T-helper 2 cell treated with Interferon-gamma antibody and Interleukin-4, amounts not matched to agents 5 μg/mL and 100 μg/mL, for 36 hours (primary cell): ENCODE measurements around the gene ARL8B.
"Not testable (repeated sequence)": the region's sequence is repeated elsewhere in the genome, so short reads cannot be mapped to it uniquely, and the experiment has no call there.

Experiments used
- DNase-seq: peaks from one replicate; pipeline ENCODE4 v3.0.0; 2021; ENCODE audit warnings: low spot score
- H3K27ac Mint-ChIP-seq: one replicate; pipeline ENCODE4 v1.8.0; 2021; ENCODE audit warnings: mild to moderate bottlenecking, mixed read lengths
- H3K27me3 Mint-ChIP-seq: one replicate; pipeline ENCODE4 v1.8.0; 2021; ENCODE audit warnings: low read depth, mixed read lengths
- H3K36me3 Mint-ChIP-seq: one replicate; pipeline ENCODE4 v1.8.0; 2021; ENCODE audit warnings: low read depth, mixed read lengths
- H3K4me1 Mint-ChIP-seq: one replicate; pipeline ENCODE4 v1.8.0; 2021; ENCODE audit warnings: low read depth, mixed read lengths
- H3K4me3 Mint-ChIP-seq: one replicate; pipeline ENCODE4 v1.8.0; 2022; ENCODE audit warnings: mild to moderate bottlenecking, moderate library complexity, mixed read lengths
- H3K9me3 Mint-ChIP-seq: one replicate; pipeline ENCODE4 v1.8.0; 2021; ENCODE audit warnings: mixed read lengths

ARL8B gene

DNA sequence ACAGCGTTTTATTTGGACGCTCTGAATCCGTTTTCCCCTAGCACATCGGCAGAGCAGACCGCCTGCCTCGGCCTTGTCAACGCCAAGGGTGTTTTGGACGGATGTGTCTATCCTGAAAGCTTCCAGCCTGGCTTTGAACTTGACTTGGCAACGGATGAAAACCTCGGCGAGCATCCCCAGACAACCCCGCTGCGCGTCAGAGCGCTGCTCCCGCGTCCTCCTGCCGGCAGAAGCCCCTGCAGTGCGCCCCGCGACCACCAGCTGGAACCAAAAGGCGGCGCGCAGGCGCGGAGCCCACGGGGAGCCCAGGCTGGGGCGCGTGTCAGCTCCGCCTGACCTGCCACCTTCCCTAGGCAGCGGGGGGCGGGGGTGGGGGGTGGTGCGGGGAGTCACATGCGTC is 26.2 kb upstream of the ARL8B start:
- no peaks in the 10 kb centered on the region for H3K4me1 Mint-ChIP-seq
- H3K4me3 Mint-ChIP-seq: no peak overlapping the region
- H3K27me3 Mint-ChIP-seq: peaks cover 34% of the 10 kb centered on the region
- H3K27ac Mint-ChIP-seq: no peak overlapping the region
- DNase-seq: no peak
- H3K9me3 Mint-ChIP-seq: no peaks in the 10 kb centered on the region
- no peaks in the 10 kb centered on the region for H3K36me3 Mint-ChIP-seq

DNA sequence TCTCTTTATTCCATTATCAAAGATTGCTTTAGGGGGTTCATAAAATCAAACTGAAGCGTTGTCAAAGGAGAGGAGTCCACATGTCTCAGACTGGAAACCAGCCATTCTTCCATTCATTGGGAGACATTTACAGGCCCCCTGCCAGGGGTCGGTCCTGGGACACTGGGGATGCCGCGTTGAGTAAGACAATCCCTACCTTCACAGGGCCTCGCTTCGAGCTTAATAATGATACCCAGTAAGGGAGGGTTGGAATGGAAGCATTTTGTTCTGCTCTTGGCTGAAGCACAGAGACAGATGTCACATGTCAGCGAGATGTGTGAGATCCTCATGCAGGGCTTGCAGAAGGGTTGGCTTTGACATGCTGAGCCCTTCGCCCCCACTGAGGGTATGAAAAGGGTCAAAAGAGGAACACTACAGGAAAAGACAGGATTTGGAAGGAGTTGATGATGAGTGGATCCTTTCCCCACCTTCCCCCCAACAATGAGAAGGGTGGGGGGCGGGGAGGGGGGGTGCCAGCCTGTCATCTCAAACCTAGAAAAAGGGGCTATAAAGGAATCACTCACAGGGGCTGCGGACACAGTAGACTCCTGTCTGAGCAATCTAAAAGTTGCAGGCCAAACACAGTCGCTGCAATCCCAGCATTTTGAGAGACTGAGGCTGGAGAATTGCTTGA is 25.6 kb upstream of the ARL8B start:
- no peak overlapping the region for H3K27ac Mint-ChIP-seq
- H3K4me3 Mint-ChIP-seq: no peak overlapping the region
- no peaks in the 10 kb centered on the region for H3K36me3 Mint-ChIP-seq
- H3K4me1 Mint-ChIP-seq: no peaks in the 10 kb centered on the region
- no peak for DNase-seq
- no peaks in the 10 kb centered on the region for H3K9me3 Mint-ChIP-seq
- peaks cover 34% of the 10 kb centered on the region for H3K27me3 Mint-ChIP-seq

DNA sequence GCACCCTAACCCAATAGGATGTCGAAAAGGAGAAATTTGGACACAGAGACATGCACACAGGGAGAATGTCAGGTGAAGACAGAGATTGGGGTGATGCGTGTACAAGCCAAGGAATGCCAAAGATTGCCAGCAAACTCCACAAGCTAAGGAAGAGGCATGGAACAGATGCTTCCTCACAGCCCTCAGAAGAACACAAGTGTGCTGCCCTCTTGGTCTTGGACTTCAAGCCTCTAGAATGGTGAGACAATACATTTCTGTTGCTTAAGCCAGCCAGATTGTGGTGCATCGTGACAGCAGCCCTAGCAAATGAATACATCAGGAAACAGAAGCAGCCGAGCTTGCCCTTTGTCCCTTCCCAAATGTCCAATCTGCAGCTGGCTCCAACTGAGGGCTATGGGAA is 23.7 kb upstream of the ARL8B start:
- Mint-ChIP-seq H3K27ac (no peak overlapping the region), H3K4me1 (no peaks in the 10 kb centered on the region), H3K4me3 (no peak overlapping the region), H3K27me3 (peaks cover 41% of the 10 kb centered on the region), H3K36me3 (no peaks in the 10 kb centered on the region), H3K9me3 (no peaks in the 10 kb centered on the region)
- no peak for DNase-seq

DNA sequence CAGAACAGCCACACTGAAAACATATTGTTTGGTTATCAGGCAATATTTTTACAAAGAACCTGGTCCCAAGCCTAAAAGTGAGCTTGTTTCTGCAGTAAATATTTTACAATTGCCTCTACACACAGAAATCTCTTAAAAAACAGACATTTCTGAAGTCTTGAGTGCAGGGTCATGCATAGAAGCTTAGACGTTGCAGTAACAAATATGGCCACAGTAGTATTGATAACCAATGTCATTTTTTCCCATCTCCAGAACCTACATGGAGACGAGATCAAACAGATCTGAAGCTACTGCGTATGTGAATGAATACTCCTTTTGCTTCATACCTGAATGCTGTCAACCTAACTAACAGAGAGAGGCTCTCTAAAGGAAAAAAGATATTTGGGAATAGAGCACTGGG is 19.6 kb upstream of the ARL8B start:
- Mint-ChIP-seq H3K4me1 (peaks cover 4% of the 10 kb centered on the region), H3K27ac (no peak overlapping the region), H3K4me3 (no peak overlapping the region), H3K9me3 (no peaks in the 10 kb centered on the region), H3K36me3 (no peaks in the 10 kb centered on the region), H3K27me3 (peaks cover 13% of the 10 kb centered on the region)
- no peak for DNase-seq

DNA sequence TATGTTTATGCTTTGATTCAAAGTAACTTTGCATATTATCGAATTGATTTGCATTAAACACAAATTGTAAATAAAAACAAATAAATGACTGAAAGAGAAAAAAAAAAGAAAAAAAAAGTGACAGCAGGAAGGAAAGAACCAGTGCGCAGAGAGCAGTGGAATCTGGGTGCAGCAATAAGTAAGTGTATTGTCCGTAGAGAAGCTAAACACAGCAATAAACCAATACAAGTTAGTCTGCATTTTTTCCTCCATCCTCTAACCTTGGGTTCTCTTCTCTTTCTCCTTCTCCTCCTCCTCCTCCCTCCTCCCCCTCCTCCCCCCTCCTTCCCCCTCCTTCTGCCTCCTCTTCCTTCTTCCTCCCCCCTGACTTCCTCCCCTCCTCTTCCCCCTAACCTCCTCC is 18.3 kb upstream of the ARL8B start:
- Mint-ChIP-seq H3K27ac (no peak overlapping the region), H3K4me1 (peaks cover 4% of the 10 kb centered on the region), H3K36me3 (no peaks in the 10 kb centered on the region), H3K9me3 (no peaks in the 10 kb centered on the region), H3K4me3 (no peak overlapping the region), H3K27me3 (peaks cover 7% of the 10 kb centered on the region)
- DNase-seq: no peak

DNA sequence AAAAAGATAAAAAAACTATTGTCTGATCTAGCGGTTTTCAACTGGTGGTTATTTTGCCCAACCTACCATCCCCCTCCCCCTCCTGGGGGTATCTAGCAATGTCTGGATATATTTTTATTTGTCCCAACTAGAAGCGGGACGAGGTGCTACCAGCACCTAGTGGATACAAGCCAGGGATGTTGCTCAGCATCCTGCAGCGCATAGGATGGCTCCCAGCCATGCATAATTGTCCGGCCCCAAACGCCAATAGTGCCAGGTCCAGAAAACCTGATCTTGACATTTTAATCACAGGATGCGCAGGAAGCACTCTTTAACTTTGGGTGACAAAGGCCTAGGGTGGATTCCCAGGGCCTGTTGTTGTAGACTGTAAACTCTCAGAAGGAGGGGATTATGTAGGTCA is 17.0 kb upstream of the ARL8B start:
- no peak for DNase-seq
- Mint-ChIP-seq H3K27me3 (peaks cover 7% of the 10 kb centered on the region), H3K27ac (no peak overlapping the region), H3K9me3 (no peaks in the 10 kb centered on the region), H3K4me1 (peaks cover 4% of the 10 kb centered on the region), H3K36me3 (no peaks in the 10 kb centered on the region), H3K4me3 (no peak overlapping the region)

DNA sequence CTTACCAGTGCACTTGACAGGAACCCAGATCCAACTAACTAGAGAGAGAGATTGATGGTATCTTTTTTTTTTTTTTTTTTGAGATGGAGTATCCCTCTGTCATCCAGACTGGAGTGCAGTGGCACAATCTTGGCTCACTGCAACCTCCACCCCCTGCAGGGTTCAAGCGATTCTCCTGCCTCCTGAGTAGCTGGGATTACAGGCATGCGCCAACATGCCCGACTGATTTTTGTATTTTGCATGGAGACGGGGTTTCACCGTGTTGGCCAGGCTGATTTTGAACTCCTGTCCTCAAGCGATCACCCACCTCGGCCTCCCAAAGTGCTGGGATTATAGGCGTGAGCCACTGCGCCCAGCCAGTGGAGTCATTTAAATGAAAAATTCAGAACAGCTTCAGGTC is 15.7 kb upstream of the ARL8B start:
- DNase-seq, H3K9me3 Mint-ChIP-seq, H3K4me3 Mint-ChIP-seq, H3K36me3 Mint-ChIP-seq, H3K27ac Mint-ChIP-seq, H3K4me1 Mint-ChIP-seq, H3K27me3 Mint-ChIP-seq: not testable (repeated sequence)

DNA sequence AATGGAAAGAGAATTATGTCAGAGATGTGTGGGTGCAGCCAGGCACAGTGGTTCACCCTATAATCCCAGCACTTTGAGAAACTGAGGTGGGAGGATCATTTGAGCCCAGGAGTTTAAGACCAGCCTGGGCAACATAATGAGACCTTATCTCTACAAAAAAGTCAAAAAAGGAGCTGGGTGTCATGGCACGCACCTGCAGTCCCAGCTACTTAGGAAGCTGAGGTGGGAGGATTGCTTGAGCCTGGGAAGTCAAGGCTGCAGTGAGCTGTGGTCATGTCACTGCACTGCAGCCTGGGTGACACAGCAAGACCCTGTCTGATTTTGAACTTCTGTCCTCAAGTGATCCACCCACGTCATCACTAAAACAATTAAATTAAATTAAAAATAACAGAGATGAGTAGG is 15.2 kb upstream of the ARL8B start:
- H3K27ac Mint-ChIP-seq, H3K4me3 Mint-ChIP-seq, DNase-seq, H3K4me1 Mint-ChIP-seq, H3K27me3 Mint-ChIP-seq, H3K36me3 Mint-ChIP-seq, H3K9me3 Mint-ChIP-seq: not testable (repeated sequence)

DNA sequence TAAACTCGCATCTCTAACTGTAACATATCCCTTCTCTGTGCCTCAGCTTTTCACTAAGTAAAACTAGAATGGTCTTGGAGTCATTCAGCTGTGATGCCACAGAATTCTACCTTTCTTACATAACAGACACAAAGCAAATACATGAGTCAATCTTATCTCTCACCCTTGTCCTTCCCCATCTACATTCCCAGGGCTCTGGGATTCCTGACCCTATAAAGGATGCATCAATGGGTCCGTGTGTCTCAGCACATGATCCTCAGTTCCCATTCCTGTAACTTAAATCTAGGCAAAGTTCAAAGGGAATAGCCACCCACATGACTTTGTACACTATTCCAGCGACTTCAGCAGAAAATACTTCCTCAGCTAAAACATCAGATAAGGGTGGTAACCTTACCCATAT is 11.8 kb upstream of the ARL8B start:
- peaks cover 4% of the 10 kb centered on the region for H3K4me1 Mint-ChIP-seq
- no peak overlapping the region for H3K27ac Mint-ChIP-seq
- no peaks in the 10 kb centered on the region for H3K27me3 Mint-ChIP-seq
- DNase-seq: no peak
- no peaks in the 10 kb centered on the region for H3K9me3 Mint-ChIP-seq
- H3K4me3 Mint-ChIP-seq: no peak overlapping the region
- H3K36me3 Mint-ChIP-seq: no peaks in the 10 kb centered on the region

DNA sequence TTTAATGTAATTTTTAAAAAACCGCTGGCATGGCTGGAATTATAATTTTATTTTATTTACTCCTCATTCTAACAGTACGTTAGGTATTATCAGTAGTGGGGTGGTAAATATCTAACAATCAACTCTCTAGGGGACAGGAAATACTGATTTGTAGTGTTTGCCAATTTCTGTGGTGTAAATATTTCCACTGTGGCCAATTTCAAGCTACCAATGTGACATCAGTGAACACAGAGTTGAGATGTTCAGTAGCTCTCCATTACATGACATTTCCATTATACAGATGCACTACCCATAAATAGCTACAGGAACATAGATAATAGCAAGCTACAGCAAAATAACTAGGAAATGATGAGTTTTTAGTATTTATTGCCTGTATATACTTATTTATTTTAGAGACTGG is 10.0 kb upstream of the ARL8B start:
- DNase-seq: no peak
- no peaks in the 10 kb centered on the region for H3K36me3 Mint-ChIP-seq
- H3K27me3 Mint-ChIP-seq: no peaks in the 10 kb centered on the region
- H3K9me3 Mint-ChIP-seq: no peaks in the 10 kb centered on the region
- H3K4me3 Mint-ChIP-seq: no peak overlapping the region
- peaks cover 3% of the 10 kb centered on the region for H3K4me1 Mint-ChIP-seq
- H3K27ac Mint-ChIP-seq: no peak overlapping the region

DNA sequence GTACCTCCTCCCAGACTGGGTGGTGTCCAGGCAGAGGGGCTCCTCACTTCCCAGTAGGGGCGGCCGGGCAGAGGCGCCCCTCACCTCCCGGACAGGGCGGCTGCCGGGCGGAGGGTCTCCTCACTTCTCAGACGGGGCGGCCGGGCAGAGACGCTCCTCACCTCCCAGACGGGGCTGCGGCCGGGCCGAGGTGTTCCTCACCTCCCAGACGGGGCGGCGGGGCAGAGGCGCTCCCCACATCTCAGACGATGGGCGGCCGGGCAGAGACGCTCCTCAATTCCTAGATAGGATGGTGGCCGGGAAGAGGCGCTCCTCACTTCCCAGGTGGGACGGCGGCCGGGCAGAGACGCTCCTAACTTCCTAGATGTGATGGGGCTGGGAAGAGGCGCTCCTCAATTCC is 8.4 kb upstream of the ARL8B start:
- H3K4me1 Mint-ChIP-seq, H3K4me3 Mint-ChIP-seq, H3K27me3 Mint-ChIP-seq, DNase-seq, H3K27ac Mint-ChIP-seq, H3K9me3 Mint-ChIP-seq, H3K36me3 Mint-ChIP-seq: not testable (repeated sequence)

DNA sequence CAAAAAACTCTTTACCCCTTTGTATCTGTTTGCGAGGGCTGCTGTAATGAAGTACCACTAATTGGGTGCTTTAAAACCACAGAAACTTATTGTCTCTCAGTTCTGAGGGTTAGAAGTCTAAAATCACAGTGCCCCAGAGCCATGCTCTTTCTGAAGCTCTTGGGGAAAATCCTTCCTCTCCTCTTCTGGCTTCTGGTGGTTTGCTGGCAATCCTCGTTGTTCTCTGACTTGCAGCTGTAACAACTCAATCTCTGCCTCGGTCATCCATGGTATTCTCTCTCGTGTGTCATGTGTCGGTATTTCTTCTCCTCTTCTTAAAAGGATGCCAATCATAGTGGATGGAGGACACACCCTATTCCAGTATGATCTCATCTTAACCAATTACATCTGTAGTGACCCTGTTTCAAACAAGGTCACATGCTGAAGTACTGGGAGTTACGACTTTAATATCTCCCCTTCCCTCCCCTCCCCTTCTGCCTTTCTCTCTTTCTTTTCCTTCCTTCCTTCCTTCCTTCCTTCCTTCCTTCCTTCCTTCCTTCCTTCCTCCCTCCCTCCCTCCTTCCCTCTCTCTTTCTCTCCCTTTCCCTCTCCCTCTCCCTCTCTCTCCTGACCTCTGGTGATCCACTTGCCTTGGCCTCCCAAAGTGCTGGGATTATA is 6.5 kb upstream of the ARL8B start:
- no peak for DNase-seq
- Mint-ChIP-seq H3K27me3 (no peaks in the 10 kb centered on the region), H3K27ac (no peak overlapping the region), H3K4me3 (no peak overlapping the region), H3K4me1 (peaks cover 3% of the 10 kb centered on the region), H3K9me3 (no peaks in the 10 kb centered on the region), H3K36me3 (no peaks in the 10 kb centered on the region)

DNA sequence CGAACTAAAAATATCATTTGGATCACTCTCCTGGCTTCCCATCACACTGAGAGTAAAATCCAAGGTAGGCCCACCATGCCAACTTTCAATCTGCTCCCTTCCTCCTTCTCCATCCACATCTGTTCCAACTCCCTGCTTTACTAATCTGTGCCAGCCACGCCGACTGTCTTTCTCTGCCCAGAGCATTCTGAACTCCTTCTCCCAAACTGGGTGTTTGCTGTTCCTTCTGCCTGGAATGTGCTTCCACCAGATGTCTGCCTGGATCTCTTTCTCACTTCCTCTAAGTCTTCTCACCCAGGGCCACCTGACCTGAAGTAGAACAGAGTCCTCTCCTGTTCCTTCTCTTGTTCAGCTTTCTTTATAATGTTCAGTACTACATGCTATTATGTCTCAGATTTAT is 5.6 kb upstream of the ARL8B start:
- Mint-ChIP-seq H3K4me1 (peaks cover 3% of the 10 kb centered on the region), H3K36me3 (no peaks in the 10 kb centered on the region), H3K27ac (no peak overlapping the region), H3K27me3 (no peaks in the 10 kb centered on the region), H3K4me3 (no peak overlapping the region), H3K9me3 (no peaks in the 10 kb centered on the region)
- DNase-seq: no peak

DNA sequence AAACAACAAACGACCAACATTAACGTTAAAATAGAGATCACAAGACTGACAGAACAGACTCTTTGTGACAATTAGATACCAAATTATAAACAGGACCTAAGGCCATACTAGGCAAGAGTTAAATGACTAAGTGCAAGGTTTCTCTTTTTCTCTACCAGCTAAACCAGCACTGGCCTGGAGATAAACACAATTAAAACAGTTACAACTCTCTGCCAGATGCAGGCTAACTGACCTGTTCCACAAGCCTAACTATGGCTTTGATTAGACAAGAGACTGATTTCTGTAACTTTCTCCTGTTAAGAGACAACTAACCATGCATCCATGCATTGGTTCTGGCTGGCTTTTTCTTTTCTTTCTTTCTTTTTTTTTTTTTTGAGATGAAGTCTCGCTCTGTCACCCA is 1.6 kb upstream of the ARL8B start:
- no peaks in the 10 kb centered on the region for H3K36me3 Mint-ChIP-seq
- no peak overlapping the region for H3K27ac Mint-ChIP-seq
- no peaks in the 10 kb centered on the region for H3K27me3 Mint-ChIP-seq
- no peak overlapping the region for H3K4me3 Mint-ChIP-seq
- peaks cover 22% of the 10 kb centered on the region for H3K4me1 Mint-ChIP-seq
- no peaks in the 10 kb centered on the region for H3K9me3 Mint-ChIP-seq
- DNase-seq: no peak
